NCI-H2171 (cell line): ENCODE results near the gene ABCC11.
A peak's percentile ranks its signal among the peaks of the same experiment; 100 is the strongest.
"Not testable (repeated sequence)": the region's sequence is repeated elsewhere in the genome, so short reads cannot be mapped to it uniquely, and the experiment has no call there.

Experiments used
- DNase-seq: peaks from one replicate; lab custom pipeline; 2025; lab: John Stamatoyannopoulos, UW

Gene ABCC11

GRCh38 chr16:48201515-48202201 lies 45.7 kb downstream of the ABCC11 start:
- no peak for DNase-seq

- DNase-seq, result no peak
Observed at GRCh38 chr16:48197294-48197693, 50.0 kb downstream of the ABCC11 start.

- DNase-seq, result peak; percentile 65
Observed at GRCh38 chr16:48194828-48195556, 52.3 kb downstream of the ABCC11 start.

- DNase-seq, result no peak
Observed at GRCh38 chr16:48193846-48194245, 53.5 kb downstream of the ABCC11 start.

GRCh38 chr16:48188449-48189102 lies 58.8 kb downstream of the ABCC11 start:
- no peak for DNase-seq

- no peak for DNase-seq
Observed at GRCh38 chr16:48187779-48188178, 59.6 kb downstream of the ABCC11 start.

GRCh38 chr16:48184681-48185080 lies 62.7 kb downstream of the ABCC11 start:
- no peak for DNase-seq

GRCh38 chr16:48182979-48183537 lies 64.3 kb downstream of the ABCC11 start:
- peak; percentile 76 for DNase-seq

- DNase-seq, result not testable (repeated sequence)
Observed at GRCh38 chr16:48181746-48182520, 65.4 kb downstream of the ABCC11 start.

GRCh38 chr16:48180868-48181480 lies 66.4 kb downstream of the ABCC11 start:
- DNase-seq, result no peak

- no peak for DNase-seq
Observed at GRCh38 chr16:48176635-48177408, 70.5 kb downstream of the ABCC11 start.

GRCh38 chr16:48173889-48174288 lies 73.5 kb downstream of the ABCC11 start:
- no peak for DNase-seq

- DNase-seq, result no peak
Observed at GRCh38 chr16:48172682-48173081, 74.7 kb downstream of the ABCC11 start.

- DNase-seq, result no peak
Observed at GRCh38 chr16:48169896-48170295, 77.4 kb downstream of the ABCC11 start.

- no peak for DNase-seq
Observed at GRCh38 chr16:48168075-48168474, 79.3 kb downstream of the ABCC11 start.

- not testable (repeated sequence) for DNase-seq
Observed at GRCh38 chr16:48166617-48167016, 80.7 kb downstream of the ABCC11 start.

- no peak for DNase-seq
Observed at GRCh38 chr16:48165961-48166578, 81.3 kb downstream of the ABCC11 start.

- no peak for DNase-seq
Observed at GRCh38 chr16:48164907-48165715, 82.2 kb downstream of the ABCC11 start.

- DNase-seq, result no peak
Observed at GRCh38 chr16:48162839-48163410, 84.4 kb downstream of the ABCC11 start.
